Epithelial cell of proximal tubule (primary cell): ENCODE data around the gene LRRC56. TPM values are rescaled to one million over a fixed set of nuclear protein-coding genes. Genes with fewer than 3 reads are reported as not detected.

Experiments used
- DNase-seq: peaks from one replicate; pipeline ENCODE4 v3.0.0-alpha.2; 2011; ENCODE audit warnings: low read depth
- H3K4me3 ChIP-seq: 2 replicates; pipeline ENCODE4 v1.5.1; 2011; ENCODE audit warnings: low read depth, mild to moderate bottlenecking, low read length
- total RNA-seq: library from RNA; depleted of rRNA; stranded (reverse); fragments of >200 nt; gene quantifications from 2 replicates; pipeline ENCODE4 v1.2.3, GENCODE V29; 2015
- TF ChIP-seq, protein P1 (sequence below): conservative IDR thresholded peaks from 2 replicates; pipeline ENCODE4 v1.5.1; 2012; ENCODE audit warnings: low read depth, mild to moderate bottlenecking, low read length

LRRC56 gene
- total RNA-seq, 1 donor from 2014 or later = 1.6 TPM

DNA sequence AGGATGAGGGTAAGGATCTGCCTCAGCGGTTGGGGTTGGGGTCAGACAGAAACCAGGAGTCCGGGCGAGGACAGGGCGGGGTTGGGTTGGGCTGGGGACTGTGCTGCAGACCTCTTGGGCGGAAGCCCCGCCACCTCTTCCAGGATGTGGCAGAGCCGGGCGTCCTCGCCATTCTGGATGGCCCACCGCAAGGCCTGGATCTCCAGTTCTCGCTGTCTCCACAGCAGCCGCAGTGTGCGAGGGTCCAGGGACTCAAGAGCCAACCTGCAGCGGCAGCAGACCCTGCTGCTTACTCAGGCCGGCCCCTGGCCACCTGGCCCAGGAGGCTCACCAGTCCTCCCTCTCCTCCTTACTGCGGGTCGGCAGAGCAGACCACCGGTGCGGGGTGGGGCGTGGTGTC lies 21.2 kb downstream of the LRRC56 start:
- no peak for DNase-seq
- TF ChIP-seq, protein P1, sequence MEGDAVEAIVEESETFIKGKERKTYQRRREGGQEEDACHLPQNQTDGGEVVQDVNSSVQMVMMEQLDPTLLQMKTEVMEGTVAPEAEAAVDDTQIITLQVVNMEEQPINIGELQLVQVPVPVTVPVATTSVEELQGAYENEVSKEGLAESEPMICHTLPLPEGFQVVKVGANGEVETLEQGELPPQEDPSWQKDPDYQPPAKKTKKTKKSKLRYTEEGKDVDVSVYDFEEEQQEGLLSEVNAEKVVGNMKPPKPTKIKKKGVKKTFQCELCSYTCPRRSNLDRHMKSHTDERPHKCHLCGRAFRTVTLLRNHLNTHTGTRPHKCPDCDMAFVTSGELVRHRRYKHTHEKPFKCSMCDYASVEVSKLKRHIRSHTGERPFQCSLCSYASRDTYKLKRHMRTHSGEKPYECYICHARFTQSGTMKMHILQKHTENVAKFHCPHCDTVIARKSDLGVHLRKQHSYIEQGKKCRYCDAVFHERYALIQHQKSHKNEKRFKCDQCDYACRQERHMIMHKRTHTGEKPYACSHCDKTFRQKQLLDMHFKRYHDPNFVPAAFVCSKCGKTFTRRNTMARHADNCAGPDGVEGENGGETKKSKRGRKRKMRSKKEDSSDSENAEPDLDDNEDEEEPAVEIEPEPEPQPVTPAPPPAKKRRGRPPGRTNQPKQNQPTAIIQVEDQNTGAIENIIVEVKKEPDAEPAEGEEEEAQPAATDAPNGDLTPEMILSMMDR = no peak
- H3K4me3 ChIP-seq = no peak overlapping the region

DNA sequence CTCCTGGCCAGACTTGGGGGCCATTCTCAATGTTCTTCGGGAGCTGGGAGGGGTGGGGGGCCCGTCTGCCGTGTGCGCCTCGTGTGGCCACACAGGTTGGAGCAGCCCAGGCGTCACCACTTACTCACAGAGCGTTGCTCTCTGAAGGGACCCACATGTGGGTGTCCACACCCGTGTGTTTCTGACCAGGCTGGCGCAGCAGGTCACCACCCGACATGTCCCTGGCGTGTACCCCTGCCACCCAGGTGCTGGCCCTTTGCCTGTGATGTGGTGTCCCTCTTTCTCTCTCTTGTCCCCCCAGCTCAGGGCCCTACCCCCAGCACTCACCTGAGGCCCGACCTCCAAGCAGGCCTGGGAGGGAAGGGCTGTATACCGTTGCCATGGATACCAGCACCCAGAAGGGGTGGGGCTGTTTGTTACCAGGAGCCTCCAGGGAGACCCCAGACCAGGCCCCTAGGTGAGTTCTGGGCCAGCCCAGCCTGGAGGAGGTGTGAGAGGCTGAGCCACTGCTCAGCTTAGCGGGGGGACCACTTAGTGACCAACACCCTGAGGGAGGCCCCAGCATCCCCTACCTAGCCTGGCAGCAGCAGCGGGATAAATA lies 21.8 kb downstream of the LRRC56 start:
- DNase-seq = no peak
- TF ChIP-seq, protein P1 = no peak
- H3K4me3 ChIP-seq = no peak overlapping the region

DNA sequence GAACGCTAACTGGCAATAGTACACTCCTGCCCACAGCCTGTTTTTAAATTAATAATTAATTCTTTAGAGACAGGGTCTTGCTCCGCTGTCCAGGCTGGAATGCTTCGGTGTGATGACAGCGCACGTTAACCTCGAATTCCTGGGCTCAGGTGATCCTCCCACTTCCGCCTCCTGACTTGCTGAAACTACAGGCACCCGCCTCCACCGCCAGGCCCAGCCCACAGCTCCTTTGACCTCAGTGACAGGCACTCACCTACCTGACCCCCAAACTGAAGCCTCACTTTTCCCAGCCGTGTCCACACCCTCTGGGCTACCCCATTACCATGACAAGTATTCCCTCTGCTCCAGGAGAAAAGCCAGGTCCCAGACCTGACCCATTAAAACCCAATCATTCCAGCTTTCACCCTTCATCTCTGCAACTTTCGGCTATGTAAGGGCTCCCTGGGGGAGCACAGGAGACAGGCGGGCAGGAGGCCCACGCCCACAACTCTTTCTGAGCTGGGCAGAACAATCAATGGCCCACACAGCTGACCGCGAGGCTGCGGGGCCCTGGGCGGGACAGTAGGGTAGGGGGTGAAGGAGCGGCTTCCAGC lies 22.5 kb downstream of the LRRC56 start:
- TF ChIP-seq, protein P1 = no peak
- no peak for DNase-seq
- peak overlapping the region; percentile 61 for H3K4me3 ChIP-seq

DNA sequence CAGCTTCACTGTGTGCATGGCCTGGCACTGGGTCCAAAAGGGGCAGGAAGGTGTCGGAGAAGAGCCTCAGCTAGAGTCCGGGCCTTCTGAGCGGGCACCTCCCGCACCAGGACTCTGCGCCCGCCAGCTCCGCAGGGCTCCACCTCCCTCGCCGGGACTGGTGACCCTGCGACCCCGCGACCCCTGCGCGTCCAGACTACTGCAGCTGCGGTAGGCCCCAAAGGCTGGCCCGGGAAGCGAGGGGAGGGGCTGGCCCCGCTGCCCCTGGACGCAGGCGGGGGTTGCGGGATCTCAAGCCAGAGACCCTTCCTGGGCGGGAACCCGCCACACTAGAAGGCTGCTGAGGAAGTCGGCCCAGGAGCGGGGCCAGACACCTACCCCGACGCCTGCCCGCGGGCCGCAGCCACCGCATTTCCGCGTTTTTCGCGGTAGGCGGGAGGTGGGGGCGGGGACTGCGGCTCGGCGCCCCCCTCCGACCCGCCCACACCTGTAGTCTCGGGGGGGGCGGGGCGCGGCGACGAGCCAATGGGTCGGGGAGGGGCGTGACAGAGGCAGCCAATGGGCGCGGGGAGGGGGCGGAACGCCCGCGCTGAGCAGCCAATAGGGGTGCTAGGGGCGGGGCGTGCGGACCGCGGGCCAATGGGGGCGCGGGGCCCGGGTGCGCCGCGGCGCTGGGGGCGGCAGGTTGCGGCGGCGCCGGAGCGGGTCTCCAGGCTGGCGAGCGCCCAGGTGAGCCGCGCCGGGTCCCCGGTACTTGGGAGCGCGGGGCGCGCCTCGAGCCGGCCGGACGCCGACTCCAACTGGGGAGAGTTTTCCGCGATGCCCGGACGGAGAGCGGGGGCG lies 23.2 kb downstream of the LRRC56 start, which contains the start of the genes LMNTD2 and RASSF7:
LMNTD2 (minus strand) TSS at position 434 of the 843 bp plus-strand sequence; CDS start at position 412, 22 bp downstream.
RASSF7 (plus strand) TSS at position 666 of the 843 bp plus-strand sequence. CDS start 799 bp downstream, outside the sequence.
- DNase-seq = no peak
- peak within 1 kb of the TSS; percentile 69 for H3K4me3 ChIP-seq
- TF ChIP-seq, protein P1 = no peak

DNA sequence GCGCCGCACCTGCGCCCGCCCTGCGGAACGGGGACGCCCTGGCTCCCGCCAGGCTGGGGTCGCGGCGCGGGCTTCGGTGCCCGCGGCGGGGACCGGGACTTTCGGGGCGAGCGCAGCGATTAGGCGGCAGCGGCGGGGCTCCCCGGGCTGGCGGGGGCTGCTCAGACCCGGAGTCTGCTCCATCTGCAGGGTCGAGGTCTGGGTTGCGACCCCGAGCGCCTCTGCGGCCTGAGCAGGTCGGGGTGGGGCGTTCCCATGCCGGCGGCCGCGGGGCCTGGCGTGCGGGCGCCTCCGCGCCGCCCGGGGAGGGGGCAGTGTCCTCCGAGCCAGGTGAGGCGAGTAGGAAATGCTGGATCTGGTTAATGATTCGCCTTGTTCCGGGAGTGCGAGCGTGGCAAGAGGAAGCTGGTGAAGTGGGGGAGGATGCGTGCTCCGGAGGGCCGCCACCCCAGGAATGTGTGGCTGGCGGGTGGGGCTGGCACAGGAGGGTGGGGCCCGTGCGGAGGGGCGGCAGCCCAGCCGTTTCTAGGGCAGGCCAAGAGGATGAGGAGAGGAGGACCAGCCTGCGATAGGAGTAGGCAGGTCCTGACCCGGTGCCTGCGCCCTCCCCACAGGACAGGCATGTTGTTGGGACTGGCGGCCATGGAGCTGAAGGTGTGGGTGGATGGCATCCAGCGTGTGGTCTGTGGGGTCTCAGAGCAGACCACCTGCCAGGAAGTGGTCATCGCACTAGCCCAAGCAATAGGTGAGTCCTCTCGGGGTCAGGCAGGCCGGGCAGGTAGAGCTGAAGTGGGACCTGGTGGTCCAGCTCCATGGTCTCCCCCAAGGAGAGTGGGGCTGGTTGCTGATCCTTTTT lies 24.0 kb downstream of the LRRC56 start:
- TF ChIP-seq, protein P1 = no peak
- peak overlapping the region; percentile 69 for H3K4me3 ChIP-seq

DNA sequence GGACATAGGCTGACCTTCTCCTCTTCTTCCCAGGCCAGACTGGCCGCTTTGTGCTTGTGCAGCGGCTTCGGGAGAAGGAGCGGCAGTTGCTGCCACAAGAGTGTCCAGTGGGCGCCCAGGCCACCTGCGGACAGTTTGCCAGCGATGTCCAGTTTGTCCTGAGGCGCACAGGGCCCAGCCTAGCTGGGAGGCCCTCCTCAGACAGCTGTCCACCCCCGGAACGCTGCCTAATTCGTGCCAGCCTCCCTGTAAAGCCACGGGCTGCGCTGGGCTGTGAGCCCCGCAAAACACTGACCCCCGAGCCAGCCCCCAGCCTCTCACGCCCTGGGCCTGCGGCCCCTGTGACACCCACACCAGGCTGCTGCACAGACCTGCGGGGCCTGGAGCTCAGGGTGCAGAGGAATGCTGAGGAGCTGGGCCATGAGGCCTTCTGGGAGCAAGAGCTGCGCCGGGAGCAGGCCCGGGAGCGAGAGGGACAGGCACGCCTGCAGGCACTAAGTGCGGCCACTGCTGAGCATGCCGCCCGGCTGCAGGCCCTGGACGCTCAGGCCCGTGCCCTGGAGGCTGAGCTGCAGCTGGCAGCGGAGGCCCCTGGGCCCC lies 24.8 kb downstream of the LRRC56 start:
- TF ChIP-seq, protein P1 = no peak
- DNase-seq = no peak
- H3K4me3 ChIP-seq = peak overlapping the region; percentile 69

More for the DNA sequence above, 24.0 kb downstream of the LRRC56 start:
- DNase-seq = no peak
